Amniotic epithelial cell (primary cell): ENCODE data around the gene MEIOB.

Experiments used
- DNase-seq: peaks from one replicate; pipeline ENCODE4 v3.0.0-alpha.2; 2010; ENCODE audit warnings: low read depth

The MEIOB gene

GRCh38 chr16:1828645-1829410, 43.1 kb downstream of the MEIOB start:
- DNase-seq = no peak

- DNase-seq = peak; percentile 95
These were observed 45.0 kb downstream of the MEIOB start, which contains the start of the genes FAHD1 and HAGH for GRCh38 chr16:1826691-1827573. Gene FAHD1 (plus strand): TSS chr16:1827206. CDS start chr16:1827239, 33 bp downstream. Gene HAGH (minus strand): TSS chr16:1826825. CDS start chr16:1826787, 38 bp downstream.

- no peak for DNase-seq
These were observed 45.9 kb downstream of the MEIOB start for GRCh38 chr16:1825864-1826690.

- DNase-seq = no peak
These were observed 46.5 kb downstream of the MEIOB start for GRCh38 chr16:1825381-1825863.

- peak; percentile 49 for DNase-seq
These were observed 48.1 kb downstream of the MEIOB start for GRCh38 chr16:1823821-1824220.

- no peak for DNase-seq
These were observed 49.2 kb downstream of the MEIOB start for GRCh38 chr16:1822801-1823200.

- no peak for DNase-seq
These were observed 49.9 kb downstream of the MEIOB start for GRCh38 chr16:1821861-1822611.

- no peak for DNase-seq
These were observed 51.0 kb downstream of the MEIOB start for GRCh38 chr16:1820946-1821290.

GRCh38 chr16:1820096-1820945, 51.6 kb downstream of the MEIOB start:
- no peak for DNase-seq

- no peak for DNase-seq
These were observed 52.4 kb downstream of the MEIOB start for GRCh38 chr16:1819611-1820010.

- no peak for DNase-seq
These were observed 53.0 kb downstream of the MEIOB start for GRCh38 chr16:1818873-1819525.

- DNase-seq = no peak
These were observed 53.6 kb downstream of the MEIOB start for GRCh38 chr16:1818204-1818872.

GRCh38 chr16:1817716-1818115, 54.2 kb downstream of the MEIOB start:
- no peak for DNase-seq

GRCh38 chr16:1817276-1817589, 54.7 kb downstream of the MEIOB start:
- no peak for DNase-seq

- no peak for DNase-seq
These were observed 55.3 kb downstream of the MEIOB start for GRCh38 chr16:1816396-1817275.

GRCh38 chr16:1815461-1815860, 56.5 kb downstream of the MEIOB start:
- DNase-seq = no peak

GRCh38 chr16:1812732-1813163, 59.2 kb downstream of the MEIOB start:
- peak; percentile 73 for DNase-seq

- no peak for DNase-seq
These were observed 61.4 kb downstream of the MEIOB start for GRCh38 chr16:1810536-1810935.
